T1000 (cell line): ENCODE results near the gene SF3B5.
"Not testable (repeated sequence)": the region's sequence is repeated elsewhere in the genome, so short reads cannot be mapped to it uniquely, and the experiment has no call there.

Experiments
- DNase-seq: peaks from one replicate; lab custom pipeline; 2025; ENCODE audit warnings: mixed read lengths; lab: John Stamatoyannopoulos, UW

Gene SF3B5

DNA sequence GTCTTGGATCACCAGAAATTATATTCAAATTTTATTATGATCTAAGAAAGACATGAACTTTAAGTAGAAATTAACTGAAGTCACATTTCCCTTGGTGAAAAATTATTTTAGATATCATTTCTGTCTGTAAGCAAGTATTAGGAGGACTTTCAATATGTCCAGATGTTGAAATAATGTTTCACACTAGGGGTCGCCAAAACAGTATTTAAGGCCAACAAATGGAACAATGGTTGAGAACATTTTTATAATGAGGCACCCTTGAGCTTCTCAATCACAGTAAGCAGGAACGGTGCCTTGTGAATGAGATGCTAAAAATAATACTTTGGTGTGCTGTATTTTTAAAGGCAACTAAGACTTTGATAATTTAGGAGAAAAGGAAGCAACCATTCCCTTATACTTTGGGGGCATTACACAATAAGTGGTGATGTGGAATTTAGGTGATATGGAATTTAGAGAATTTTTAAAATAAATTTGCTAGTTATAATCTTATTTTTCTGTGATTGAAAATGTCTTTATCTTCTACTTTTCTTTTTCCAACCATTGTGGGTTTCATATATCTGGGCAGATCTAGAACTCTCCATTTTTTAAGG is 9.6 kb upstream of the SF3B5 start:
- DNase-seq: peak; percentile 3

DNA sequence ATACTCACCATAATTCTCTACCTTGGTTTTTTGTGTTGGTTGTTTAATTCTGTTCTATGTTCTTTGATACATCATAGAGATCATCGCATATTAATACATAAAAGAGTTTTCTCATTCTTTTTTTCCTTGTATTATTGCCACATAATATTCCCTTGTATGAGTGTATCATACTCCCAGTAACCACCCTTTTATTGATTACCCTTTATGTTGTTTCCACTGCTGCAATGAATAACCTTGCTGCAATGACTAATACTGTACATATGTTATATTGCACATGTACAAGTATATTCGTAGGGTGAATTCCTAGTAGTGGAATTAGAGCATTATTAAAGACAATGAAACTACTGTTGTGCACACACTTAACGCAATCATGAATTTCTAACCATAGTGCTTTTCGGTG is 9.1 kb upstream of the SF3B5 start:
- no peak for DNase-seq

DNA sequence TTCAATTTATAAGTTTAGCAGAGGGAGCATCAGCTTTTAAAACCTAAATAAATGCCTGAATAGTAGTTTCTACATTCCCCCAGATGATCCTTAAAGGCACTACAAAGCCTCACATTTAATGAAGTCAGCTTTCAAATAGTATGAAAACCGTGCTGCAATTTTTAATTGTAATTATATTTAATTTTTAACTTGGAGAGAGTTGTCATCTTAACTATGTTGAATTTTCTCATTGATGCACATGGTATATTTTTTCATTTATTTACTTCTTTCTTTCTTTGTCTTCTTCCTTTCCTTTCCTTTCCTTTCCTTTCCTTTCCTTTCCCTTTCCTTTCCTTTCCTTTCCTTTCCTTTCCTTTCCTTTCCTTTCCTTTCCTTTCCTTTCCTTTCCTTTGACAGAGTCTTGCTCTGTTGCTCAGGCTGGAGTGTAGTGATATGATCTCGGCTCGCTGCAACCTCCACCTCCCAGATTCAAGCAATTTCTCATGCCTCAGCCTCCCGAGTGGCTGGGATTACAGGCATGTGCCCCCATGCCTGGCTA is 7.7 kb upstream of the SF3B5 start:
- DNase-seq: no peak

DNA sequence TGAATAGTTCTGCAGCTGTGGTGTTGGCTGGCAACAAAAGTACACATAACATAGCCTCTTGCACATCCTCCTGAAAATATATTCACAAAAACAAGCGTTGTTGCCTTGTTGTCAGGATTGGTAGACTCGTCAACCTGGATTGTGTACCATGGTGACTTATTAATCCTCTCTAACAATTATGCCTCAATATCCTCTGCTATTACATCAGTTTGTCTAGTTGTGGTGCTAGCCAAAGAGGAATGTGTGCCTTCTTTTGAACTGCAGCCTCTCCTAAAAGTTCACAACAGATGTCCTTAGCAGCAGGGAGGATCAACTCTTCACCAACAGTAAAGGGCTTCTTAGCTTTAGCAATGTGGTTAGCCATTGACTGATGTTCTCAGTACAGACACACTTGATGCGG is 3.6 kb upstream of the SF3B5 start:
- no peak for DNase-seq

DNA sequence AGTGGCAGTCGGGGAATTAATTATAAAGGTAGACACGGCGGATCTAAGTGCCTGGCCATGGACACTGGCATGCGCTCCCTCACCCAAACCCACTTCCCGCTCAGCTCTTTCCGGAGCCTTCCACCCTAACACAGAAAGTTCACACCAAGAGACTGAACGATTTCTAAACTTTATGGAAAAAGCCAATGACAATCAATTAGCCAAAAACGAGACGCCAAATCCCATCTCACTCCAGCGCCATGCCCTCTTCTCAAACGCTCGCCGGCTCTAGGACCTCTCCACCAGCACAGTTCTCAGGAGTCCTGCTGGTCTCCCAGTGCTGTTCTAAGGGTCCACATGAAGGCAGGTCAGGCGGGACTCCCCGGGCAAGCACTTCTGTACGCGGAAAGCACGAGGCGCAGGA is 641 bp downstream of the SF3B5 start:
- DNase-seq: no peak

DNA sequence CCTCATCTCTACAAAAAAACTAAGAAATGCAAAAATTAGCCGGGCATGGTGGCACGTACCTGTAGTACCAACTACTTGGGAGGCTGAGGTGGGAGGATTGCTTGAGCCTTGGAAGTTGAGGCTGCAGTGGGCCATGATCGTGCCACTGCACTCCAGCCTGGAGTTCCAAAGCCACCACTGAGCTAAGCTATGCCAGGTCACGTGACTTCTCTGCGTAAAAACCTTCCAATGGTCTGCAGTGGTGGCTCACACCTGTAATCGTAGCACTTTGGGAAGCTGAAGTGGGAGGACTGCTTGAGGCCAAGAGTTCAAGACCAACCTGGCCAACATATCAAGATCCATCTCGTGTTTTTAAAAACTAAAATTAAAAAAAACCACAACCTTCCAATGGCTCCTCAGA is 1.7 kb downstream of the SF3B5 start:
- DNase-seq: no peak

DNA sequence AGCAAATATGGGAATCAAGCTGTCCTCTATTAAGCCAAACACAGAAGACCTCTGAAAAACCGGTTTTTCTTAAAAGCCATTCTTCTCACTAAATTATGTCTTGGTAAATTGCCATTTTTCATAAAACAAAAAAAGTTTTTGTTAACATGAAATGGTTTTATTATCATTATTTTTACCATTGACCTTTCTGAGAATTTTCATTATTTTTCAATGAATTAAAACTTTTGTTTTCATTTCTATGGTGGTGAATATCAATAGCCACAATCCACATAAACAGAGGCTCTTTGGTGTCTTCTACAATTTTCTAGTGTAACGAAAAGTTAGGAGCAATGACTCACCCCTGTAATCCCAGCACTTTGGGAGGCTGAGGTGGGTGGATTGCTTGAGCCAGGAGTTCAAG is 2.1 kb downstream of the SF3B5 start:
- DNase-seq: no peak

DNA sequence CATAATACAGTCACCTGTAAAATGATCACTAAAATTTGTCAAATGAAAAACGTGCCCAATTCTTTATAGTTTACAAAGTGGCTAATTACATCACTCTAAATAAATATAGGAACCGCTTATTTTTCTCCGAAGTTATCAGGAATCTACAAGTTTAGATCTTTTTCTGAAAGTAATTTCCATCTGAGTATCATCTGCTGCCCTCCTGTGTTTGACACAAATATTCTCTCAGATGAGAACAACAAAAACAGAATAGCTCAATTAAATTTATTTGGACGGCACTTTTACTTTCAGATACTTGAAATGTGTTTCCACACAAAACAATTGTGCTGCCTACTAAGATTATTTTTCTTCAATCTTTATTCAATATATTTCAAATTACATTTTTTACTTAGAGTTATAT is 5.0 kb downstream of the SF3B5 start:
- DNase-seq: no peak

DNA sequence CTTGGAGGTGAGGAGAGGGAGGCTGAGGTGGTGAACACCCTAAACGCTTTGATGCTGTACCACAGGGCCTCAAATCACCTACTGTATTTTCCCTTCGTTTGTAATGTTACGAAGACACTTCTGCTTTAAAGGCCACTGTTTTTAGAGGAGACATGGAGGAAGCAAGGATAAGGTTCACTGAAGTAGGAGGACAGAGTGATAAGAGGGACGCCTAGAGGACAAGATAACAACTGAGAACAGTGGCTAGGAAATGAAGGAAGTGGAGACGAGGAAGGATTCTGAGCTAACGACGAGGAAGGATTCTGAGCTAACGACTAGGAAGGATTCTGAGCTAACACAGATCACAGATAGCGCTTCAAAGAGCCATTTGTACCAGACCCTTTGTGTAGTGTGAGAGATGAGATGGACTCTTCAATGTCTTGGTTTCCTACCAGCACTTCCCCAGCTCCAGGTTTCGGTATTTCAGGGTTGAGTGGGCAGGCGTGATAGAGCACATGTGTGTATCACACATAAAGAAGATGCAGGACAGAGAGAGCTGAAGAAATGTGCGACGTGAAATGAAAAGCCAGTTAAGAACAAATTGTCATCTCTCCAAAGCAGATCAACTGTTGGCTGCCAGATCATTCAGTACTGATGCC is 7.5 kb downstream of the SF3B5 start:
- DNase-seq: no peak

DNA sequence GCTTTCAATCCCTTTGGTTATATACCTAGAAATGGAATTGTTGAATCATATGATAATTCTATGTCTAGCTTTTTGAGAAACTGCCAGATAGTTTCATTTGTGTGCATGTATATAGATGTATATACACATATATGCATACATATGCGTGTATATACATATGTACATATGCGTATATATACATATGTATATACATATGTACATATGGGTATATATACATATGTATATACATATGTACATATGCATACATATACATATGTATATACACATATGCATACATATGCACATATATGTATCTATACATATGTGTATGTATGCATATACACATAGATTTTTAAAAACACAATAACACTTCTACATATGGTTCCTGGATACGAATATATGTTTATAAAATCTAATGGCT is 8.4 kb downstream of the SF3B5 start:
- no peak for DNase-seq

DNA sequence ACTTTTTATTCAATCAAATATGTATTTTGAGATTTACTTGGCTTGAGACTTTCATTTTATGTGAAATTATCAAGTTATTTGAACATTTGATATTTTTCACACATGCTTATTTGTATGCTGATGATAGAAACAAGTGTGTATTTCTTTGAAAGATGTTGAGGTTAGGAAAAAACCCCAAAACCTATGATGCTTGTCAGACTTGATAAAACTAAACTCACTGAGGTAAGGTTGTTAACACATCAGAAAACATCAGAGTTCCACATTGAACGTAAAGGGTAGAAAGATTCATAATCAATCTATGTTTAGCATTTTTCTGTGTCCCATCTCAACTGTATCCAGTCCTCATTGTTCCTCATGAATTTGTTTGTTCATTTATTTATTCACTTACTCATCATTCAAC is 12.2 kb downstream of the SF3B5 start:
- DNase-seq: no peak

DNA sequence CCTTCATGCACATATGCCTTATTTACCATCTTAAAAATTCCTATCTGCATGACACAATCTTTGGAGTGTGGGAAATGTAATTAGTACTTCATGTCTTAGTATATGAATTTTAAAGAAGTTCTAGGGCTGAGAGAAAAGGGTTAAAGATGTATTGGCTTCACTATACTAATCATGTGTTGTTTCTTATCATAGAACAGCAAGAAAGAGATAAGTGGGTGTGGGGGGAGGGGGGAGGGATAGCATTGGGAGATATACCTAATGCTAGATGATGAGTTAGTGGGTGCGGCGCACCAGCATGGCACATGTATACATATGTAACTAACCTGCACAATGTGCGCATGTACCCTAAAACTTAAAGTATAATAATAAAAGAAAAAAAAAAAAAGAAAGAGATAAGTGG is 13.0 kb downstream of the SF3B5 start:
- DNase-seq: not testable (repeated sequence)

DNA sequence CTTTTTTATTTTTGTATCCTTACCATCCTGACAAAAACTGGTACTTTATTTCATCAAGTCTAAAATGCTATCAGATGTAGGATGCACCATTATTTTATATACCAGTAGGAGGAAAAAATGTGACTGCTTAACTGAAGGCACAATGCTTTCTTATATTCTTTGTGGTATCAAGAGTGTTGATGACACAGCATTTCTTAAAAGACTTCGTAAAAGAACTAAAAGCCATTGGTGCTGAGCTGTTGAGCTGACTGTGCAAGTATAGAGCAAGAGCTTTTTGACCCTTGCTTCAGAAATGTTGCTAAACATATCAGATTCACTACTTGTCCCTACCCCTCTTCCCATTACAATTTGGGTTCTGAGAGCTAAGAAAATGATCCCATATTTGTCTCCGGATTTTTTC is 17.5 kb downstream of the SF3B5 start:
- DNase-seq: no peak

DNA sequence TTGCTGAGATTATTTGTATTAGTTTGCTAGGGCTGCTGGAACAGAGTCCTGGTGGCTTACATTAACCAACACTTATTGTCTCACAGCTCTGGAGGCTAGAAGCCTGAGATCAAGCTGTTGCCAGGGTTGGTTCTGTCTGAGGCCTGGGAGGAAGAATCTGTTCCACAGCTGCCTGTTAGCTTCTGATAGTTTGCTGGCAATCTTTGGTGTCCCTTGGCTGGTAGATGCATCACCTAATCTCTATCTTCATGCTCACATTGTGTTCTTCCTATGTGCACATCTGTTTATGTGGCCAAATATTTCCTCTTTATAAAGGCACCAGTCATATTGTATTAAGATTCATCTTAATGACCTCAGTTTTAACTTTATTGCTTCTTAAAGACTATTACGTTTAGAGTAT is 19.5 kb downstream of the SF3B5 start:
- no peak for DNase-seq

DNA sequence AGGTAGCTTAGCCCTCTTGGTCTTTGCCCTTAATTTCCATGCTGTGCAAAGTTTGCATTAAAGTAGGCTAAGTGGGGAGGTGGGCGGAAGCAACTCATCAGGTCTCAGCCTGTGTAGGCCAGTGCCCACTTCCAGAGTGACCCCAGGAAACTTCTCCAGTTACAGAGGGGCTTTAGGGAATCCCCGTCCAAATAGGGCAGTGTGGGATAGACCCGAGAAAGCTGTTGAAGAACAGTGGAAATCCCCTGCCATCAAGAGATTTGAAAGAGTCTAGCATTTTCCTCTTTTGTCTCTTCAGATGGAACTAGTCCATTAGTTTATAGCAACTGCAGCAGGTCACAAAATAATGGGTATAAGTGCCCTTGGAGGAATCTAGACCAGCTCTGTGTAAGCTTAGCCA is 20.2 kb downstream of the SF3B5 start:
- DNase-seq: no peak

DNA sequence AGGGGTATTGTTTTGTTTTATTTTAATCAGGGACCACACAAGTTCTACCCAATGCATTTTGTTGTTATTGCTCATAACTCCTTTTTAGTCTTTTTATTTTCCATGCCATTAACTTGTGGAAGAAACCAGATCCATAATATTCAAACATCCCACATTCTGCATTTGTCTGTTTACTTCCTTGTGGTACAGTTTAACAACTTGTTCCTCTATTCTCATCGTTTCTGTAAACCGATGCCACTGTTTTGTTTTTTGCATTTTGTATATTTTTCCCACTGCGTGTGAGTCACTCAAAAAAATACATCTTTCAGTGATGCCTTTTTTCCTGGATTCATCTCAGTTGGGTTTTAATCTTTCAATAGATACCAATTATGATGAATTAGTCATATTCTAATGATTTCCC is 22.3 kb downstream of the SF3B5 start:
- no peak for DNase-seq

DNA sequence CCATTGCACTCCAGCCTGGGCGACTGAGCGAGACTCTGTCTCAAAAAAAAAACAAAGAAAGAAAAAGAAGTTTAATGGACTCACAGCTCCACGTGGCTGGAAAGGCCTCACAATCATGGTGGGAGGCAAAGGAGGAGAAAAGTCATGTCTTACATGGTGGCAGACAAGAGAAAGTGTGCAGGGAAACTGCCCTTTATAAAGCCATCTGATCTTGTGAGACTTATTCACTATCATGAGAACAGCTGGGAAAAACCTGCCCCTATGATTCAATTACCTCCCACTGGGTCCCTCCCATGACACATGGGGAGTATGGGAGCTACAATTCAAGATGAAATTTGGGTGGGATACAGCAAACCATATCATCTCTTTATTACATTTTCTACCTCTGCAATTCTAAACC is 25.9 kb downstream of the SF3B5 start:
- no peak for DNase-seq

DNA sequence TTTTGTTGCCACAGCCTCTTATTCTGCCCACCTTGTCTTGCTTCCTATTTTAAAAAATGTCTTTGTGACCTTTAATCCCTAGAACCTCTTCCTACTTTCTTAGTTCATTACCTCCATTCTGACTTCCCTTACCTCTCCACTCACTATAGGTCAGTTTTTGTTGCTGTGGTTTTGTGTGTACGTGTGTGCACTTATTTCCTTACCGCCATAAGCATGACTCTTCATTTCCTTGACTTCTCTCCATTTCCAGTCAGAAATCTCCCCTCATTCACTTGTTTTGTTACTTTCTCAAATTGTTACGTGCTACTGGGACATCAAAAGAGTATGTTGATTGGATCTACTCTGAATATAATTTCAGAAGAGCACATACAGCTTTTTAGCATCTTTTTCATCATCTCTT is 26.6 kb downstream of the SF3B5 start:
- no peak for DNase-seq

DNA sequence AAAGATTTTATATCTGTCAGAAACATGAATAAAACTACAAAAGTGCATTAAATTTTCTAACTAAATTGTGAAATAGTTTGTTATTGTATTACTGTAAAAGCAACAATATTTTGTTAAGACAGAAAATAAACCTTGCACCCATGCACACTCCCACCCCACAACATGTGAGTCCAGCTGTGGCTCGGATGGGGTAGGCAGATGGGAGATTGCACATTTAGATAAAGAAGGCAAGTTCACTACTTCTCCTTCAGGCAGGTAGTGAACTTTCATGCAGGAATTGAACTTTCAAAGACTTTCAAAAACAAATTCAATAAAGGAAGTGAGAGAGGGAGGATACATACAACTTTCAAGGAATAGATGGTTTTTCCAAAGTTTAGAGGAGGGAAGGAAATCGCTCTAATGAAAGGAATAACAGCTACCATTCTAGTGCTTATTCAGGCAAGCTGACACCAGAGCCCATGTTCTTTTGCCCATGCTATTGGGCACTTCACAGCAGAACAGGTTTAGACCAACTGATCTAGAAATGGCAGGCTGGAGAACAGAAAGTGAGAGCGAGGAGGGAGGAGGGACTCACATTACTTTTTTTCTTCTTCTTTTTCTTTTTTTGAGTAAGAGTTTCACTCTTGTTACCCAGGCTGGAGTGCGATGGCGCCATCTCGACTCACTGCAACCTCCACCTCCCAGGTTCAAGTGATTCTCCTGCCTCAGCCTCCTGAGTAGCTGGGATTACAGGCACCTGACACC is 28.5 kb downstream of the SF3B5 start:
- DNase-seq: no peak

DNA sequence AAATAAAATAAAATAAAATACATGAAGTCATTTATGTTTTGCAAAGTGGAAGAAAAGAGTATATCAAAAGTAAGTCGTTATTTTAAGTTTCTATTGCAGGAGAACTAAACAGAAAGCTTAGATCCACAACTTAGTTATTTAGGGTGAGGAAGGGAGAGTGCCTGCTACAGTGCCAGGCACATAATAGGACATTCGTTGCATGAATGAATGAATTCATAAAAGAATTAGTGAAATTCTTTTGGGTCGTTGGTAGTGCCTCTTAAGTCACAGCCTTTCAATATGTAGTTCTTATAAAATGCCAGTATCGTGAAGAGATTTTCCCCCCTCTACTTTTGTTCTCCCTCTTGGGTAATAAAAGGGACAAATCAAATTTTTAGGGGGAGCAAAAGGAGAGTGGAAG is 29.1 kb downstream of the SF3B5 start:
- no peak for DNase-seq

DNA sequence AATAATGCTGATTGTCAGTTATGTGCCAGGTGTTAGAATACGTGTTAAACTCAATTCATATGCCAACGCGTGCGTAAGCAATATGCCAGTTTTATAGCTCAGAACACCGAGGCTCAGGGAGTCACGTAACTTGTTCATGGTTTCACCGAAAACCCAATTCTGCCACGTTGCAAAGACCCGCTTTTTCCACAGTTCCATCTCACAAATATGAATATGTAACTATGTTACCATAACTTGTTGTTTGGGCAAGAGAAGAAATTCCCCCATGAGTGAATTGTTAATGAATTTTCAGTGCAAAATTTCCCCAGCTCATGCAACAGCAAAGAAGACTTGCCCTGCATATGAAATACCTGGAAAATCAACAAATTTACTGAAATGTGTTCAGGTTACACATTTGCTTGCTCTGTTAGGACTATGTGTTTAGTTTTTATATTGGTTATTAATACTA is 30.1 kb downstream of the SF3B5 start:
- no peak for DNase-seq

DNA sequence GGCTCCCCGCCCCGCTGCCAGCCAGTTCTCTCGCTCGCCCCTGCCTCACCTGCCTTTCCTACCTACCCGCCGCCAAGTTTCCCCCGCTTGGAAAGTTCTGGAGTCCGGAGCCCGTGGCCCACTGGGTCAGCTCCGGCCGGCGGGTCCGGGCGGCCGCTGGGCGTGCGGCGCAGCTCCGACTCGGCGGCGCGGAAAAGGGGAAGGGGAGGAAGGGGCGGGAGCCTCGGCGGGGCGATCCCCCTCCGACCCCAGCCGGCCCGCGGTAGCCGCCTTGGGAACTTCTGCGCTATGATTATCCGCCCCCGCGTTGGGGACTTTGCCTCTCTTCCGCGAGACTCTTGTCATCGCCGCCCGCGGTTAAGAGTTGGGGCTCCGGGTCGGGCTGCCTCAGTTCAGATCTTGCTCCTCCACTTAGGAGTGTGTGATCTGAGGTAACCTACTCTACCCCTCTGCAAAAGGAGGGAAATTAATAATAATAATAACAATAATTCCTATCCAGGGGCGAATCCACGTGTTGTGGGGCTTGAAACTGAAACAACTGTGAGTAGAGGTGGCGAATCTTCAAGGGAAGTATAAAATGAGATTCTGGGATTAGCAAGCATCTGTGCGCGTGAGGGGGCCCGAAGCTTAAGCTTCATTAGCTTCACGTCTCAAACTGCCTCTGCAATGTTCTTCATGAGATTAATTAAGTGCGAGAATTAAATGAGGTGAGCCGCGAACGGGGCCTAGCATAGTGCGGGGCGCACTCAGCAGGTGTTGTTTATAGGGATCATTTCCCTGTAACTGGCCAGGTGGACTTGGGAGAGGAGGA is 30.8 kb downstream of the SF3B5 start:
- DNase-seq: no peak
